HG03175 (cell line): ENCODE results near the gene MS4A15.
"Not testable (repeated sequence)": the region's sequence is repeated elsewhere in the genome, so short reads cannot be mapped to it uniquely, and the experiment has no call there.

Experiments used
- ATAC-seq: cut with Tn5 transposase; IDR thresholded peaks from one replicate; pipeline ENCODE4 v1.9.1; 2021; ENCODE audit warnings: mild to moderate bottlenecking, moderate library complexity; ENCODE audit not compliant: unreplicated experiment

MS4A15 gene

GRCh38 chr11:60801194-60801593 is 44.5 kb downstream of the MS4A15 start:
- ATAC-seq: no peak

- ATAC-seq: no peak
These were observed 46.7 kb downstream of the MS4A15 start for GRCh38 chr11:60803273-60803936.

GRCh38 chr11:60809249-60809648 is 52.6 kb downstream of the MS4A15 start:
- no peak for ATAC-seq

- no peak for ATAC-seq
These were observed 53.0 kb downstream of the MS4A15 start for GRCh38 chr11:60809691-60810090.

- ATAC-seq: no peak
These were observed 53.5 kb downstream of the MS4A15 start for GRCh38 chr11:60810151-60810550.

GRCh38 chr11:60810569-60810968 is 53.9 kb downstream of the MS4A15 start:
- no peak for ATAC-seq

- ATAC-seq: no peak
These were observed 56.7 kb downstream of the MS4A15 start for GRCh38 chr11:60813324-60813723.

GRCh38 chr11:60814112-60814511 is 57.4 kb downstream of the MS4A15 start:
- ATAC-seq: no peak

- ATAC-seq: no peak
These were observed 60.0 kb downstream of the MS4A15 start for GRCh38 chr11:60816590-60817157.

- no peak for ATAC-seq
These were observed 61.4 kb downstream of the MS4A15 start for GRCh38 chr11:60818057-60818456.

- no peak for ATAC-seq
These were observed 65.3 kb downstream of the MS4A15 start for GRCh38 chr11:60821827-60822599.

GRCh38 chr11:60823745-60824306 is 67.2 kb downstream of the MS4A15 start:
- ATAC-seq: not testable (repeated sequence)

GRCh38 chr11:60825118-60825517 is 68.5 kb downstream of the MS4A15 start:
- ATAC-seq: no peak

- no peak for ATAC-seq
These were observed 69.1 kb downstream of the MS4A15 start for GRCh38 chr11:60825790-60826189.
